DND-41 (cell line): Measurements from ENCODE around the gene MYEF2.

ENCODE experiments used
- EZH2 ChIP-seq: IDR thresholded peaks from 3 replicates; pipeline ENCODE4 v1.6.1; 2012; ENCODE audit warnings: borderline replicate concordance, low read depth, mild to moderate bottlenecking, moderate library complexity, low read length, inconsistent platforms; ENCODE audit not compliant: severe bottlenecking
- TF ChIP-seq, protein P1 (sequence below): IDR thresholded peaks from 2 replicates; pipeline ENCODE4 v1.5.1; 2012; ENCODE audit warnings: borderline replicate concordance, low read length, moderate library complexity, mild to moderate bottlenecking; ENCODE audit not compliant: poor library complexity, severe bottlenecking; ENCODE audit errors: extremely low read depth

DNA sequence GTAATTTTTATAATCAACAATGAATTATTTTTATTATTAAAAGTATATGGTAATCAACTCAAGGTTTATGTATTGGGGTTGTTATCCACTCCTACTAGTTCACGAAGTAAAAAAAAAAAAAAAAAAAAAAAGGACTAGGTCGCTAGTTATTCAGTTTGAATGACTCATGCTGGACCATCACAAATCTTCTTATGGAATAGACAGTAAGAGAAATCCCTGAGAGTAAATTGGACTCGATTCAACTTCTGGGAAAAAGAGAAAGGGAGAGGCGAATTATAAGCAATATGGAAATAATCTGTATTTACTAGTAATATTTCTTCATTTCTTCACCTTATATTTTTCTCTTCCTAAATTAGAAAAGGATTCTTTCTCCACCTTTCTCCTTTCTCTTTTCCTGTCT lies 2.0 kb downstream of the MYEF2 start:
- TF ChIP-seq, protein P1, sequence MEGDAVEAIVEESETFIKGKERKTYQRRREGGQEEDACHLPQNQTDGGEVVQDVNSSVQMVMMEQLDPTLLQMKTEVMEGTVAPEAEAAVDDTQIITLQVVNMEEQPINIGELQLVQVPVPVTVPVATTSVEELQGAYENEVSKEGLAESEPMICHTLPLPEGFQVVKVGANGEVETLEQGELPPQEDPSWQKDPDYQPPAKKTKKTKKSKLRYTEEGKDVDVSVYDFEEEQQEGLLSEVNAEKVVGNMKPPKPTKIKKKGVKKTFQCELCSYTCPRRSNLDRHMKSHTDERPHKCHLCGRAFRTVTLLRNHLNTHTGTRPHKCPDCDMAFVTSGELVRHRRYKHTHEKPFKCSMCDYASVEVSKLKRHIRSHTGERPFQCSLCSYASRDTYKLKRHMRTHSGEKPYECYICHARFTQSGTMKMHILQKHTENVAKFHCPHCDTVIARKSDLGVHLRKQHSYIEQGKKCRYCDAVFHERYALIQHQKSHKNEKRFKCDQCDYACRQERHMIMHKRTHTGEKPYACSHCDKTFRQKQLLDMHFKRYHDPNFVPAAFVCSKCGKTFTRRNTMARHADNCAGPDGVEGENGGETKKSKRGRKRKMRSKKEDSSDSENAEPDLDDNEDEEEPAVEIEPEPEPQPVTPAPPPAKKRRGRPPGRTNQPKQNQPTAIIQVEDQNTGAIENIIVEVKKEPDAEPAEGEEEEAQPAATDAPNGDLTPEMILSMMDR: no peak
- no peak for TF ChIP-seq EZH2
